Pancreas (tissue), 10 donors: ENCODE results near the gene CACNA1C. TPM values are rescaled to one million over a fixed set of nuclear protein-coding genes. Genes with fewer than 3 reads are reported as not detected.

Experiments used
- ATAC-seq, 4 donors: fragments of 200-7000 bp; cut with Tn5 transposase; one replicate each; pipeline versions ENCODE4 v1.8.0 to v1.9.1; 2020; ENCODE audit warnings: mild to moderate bottlenecking in 4 of 4, moderate library complexity in 4 of 4
- DNase-seq, 6 donors: peaks; one replicate each; pipeline ENCODE4 v3.0.0-alpha.2; 2020
- FAIRE-seq: peaks from 2 replicates; lab custom pipeline; 2012; peaks lifted over from hg19 to GRCh38; lab: Jason Lieb, UNC
- H3K27ac ChIP-seq, 4 donors: fragments of 200-600 bp; sonication (generic); 1 replicate in 3 of 4; 2 replicates in 1 of 4; pipeline versions ENCODE4 v1.5.0 to v1.8.0; 2020
- H3K27me3 ChIP-seq, 4 donors: fragments of 200-600 bp; one replicate each; pipeline ENCODE4 v1.8.0; 2021
- H3K36me3 ChIP-seq, 3 donors: fragments of 200-600 bp; sonication (generic) in 1 of 3; one replicate each; pipeline versions ENCODE4 v1.5.0 to v1.8.0; 2020 to 2021
- H3K4me1 ChIP-seq, 3 donors: fragments of 200-600 bp; one replicate each; pipeline ENCODE4 v1.8.0; 2021
- H3K4me3 ChIP-seq, 4 donors: fragments of 200-600 bp; sonication (generic) in 2 of 4; one replicate each; pipeline versions ENCODE4 v1.5.0 to v1.8.0; 2020 to 2021
- H3K9me3 ChIP-seq, 4 donors: fragments of 200-600 bp; one replicate each; pipeline ENCODE4 v1.8.0; 2021
- WGBS, 2 donors: extraction: QIAGEN DNeasy Blood & Tissue Kit; methylation state at CpG; one replicate each; pipeline ENCODE4 v1.1.7; 2013; 5-methylcytosine and 5-hydroxymethylcytosine counted together
- intact Hi-C, 3 donors: fragments of 100-400 bp; cut with DNase I; formaldehyde crosslinking; loops; one replicate each; pipeline versions ENCODE4 v1.11.1 to v1.14.2; 2022
- polyA plus RNA-seq, 2 donors: library from polyadenylated mRNA; stranded (reverse); fragments of 200-250 nt; gene quantifications; one replicate each; pipeline ENCODE4 v1.2.3, GENCODE V29; 2013
- total RNA-seq, 6 donors: library from RNA; stranded (reverse); fragmentation: NEBNext Ultra II Directional in 4 of 6; extraction: Animal tissue kit (Norgen Biotek cat#: 25700) in 4 of 6; gene quantifications; one replicate each; pipeline versions ENCODE4 v1.2.1 to v1.2.4, GENCODE V29; 2021 to 2023
- TF ChIP-seq, protein P1 (sequence below), 4 donors: fragments of 200-600 bp; sonication (generic) in 3 of 4; IDR thresholded peaks; one replicate each; pipeline versions ENCODE4 v1.5.0 to v1.8.0; 2021; ENCODE audit warnings: antibody characterized with exemption in 4 of 4
- donor health status: healthy with polysubstance abuse.
- donor health status: DM: no; HTN: no; CAD: no; lungs with moderate emphysema.
- donor health status: DM: no; HTN: no; CAD: no.
- donor health status: control.
- donor health status: control.
- donor health status: Bipolar disorder and iron deficiency.
- donor health status: DM: yes; HTN: yes; CAD: no.
- donor health status: DM: no; HTN: no; CAD: no.
- donor health status: DM: no; HTN: no; CAD: no.
- donor health status: DM: yes; HTN: yes; CAD: no.

CACNA1C gene
- total and polyA plus RNA-seq, 8 donors, result 1.2 to 3.8 (median 2.3) TPM

DNA sequence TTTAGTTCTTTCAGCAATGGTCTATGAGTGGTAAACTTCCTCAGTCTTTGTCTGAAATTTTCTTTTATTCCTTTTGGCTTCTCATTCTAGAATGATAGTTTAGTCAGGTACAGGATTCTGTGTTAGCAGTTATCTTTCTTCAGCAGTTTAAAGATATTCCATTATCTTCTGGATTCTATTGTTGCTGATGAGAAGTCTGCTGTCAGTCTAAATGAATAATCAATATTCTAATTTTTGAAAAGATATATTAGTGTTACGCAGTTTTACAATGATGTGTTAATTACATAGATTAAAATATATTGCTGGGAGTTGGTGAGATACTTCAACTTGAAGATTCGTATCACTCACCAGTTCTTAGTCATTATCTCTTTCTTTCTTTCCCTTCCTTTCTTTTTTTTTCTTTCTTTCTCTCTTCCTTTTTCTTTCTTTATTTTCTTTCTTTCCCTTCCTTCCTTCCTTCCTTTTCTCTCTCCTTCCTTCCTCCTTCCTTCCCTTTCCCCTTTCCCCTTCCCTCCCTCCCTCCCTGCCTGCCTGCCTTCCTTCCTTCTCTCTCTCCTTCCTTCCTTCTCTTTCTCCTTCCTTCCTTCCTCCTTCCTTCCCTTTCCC is 17.8 kb downstream of the CACNA1C start:
- WGBS, 2 donors, result 78 to 95% methylated on average over 2 of the region's 2 CpGs
- peaks cover 0 to 6% (median 0%) of the 10 kb centered on the region in 4 donors for H3K27me3 ChIP-seq
- FAIRE-seq, result no peak

DNA sequence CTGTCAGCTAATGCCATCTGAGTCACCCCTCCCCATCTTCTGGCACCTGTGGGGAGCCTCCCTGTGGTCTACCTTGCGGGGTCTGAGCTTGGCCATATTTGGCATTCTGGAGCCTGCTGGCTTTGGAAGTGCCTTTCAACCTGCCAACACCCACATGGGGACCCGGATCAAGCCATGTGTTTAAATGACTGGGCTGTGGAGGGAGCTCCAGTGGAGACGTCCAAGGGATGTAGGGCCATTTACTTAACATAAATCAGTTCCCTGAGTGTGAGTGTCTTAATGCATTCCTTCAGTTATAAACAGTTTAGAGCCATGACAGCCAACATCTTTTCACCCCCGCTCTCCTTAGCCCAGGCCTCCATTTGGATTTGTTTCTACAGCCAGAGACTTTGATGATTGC is 22.0 kb downstream of the CACNA1C start:
- no peaks in the 10 kb centered on the region for H3K9me3 ChIP-seq
- 77 to 80% methylated on average over 4 of the region's 4 CpGs for WGBS, 2 donors
- H3K27ac ChIP-seq, result no peak overlapping the region
- H3K4me3 ChIP-seq, result no peak overlapping the region
- ATAC-seq, result no peak
- intact Hi-C loops, result no loop called here
- TF ChIP-seq, protein P1, sequence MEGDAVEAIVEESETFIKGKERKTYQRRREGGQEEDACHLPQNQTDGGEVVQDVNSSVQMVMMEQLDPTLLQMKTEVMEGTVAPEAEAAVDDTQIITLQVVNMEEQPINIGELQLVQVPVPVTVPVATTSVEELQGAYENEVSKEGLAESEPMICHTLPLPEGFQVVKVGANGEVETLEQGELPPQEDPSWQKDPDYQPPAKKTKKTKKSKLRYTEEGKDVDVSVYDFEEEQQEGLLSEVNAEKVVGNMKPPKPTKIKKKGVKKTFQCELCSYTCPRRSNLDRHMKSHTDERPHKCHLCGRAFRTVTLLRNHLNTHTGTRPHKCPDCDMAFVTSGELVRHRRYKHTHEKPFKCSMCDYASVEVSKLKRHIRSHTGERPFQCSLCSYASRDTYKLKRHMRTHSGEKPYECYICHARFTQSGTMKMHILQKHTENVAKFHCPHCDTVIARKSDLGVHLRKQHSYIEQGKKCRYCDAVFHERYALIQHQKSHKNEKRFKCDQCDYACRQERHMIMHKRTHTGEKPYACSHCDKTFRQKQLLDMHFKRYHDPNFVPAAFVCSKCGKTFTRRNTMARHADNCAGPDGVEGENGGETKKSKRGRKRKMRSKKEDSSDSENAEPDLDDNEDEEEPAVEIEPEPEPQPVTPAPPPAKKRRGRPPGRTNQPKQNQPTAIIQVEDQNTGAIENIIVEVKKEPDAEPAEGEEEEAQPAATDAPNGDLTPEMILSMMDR (IDR thresholded peaks at IDR 0.05), result no peak
- DNase-seq, result no peak
- no peaks in the 10 kb centered on the region for H3K4me1 ChIP-seq
- no peaks in the 10 kb centered on the region for H3K36me3 ChIP-seq
- FAIRE-seq, result no peak
- H3K27me3 ChIP-seq, result peaks cover 0 to 6% (median 0%) of the 10 kb centered on the region in 4 donors

More for the DNA sequence above, 17.8 kb downstream of the CACNA1C start:
- Histone ChIP-seq H3K4me1 (no peaks in the 10 kb centered on the region), H3K9me3 (no peaks in the 10 kb centered on the region), H3K36me3 (no peaks in the 10 kb centered on the region), H3K27ac (no peak overlapping the region), H3K4me3 (no peak overlapping the region)
- intact Hi-C loops, result no loop called here
- TF ChIP-seq, protein P1 (IDR thresholded peaks at IDR 0.05), result no peak
- ATAC-seq, result no peak
- DNase-seq, result no peak

DNA sequence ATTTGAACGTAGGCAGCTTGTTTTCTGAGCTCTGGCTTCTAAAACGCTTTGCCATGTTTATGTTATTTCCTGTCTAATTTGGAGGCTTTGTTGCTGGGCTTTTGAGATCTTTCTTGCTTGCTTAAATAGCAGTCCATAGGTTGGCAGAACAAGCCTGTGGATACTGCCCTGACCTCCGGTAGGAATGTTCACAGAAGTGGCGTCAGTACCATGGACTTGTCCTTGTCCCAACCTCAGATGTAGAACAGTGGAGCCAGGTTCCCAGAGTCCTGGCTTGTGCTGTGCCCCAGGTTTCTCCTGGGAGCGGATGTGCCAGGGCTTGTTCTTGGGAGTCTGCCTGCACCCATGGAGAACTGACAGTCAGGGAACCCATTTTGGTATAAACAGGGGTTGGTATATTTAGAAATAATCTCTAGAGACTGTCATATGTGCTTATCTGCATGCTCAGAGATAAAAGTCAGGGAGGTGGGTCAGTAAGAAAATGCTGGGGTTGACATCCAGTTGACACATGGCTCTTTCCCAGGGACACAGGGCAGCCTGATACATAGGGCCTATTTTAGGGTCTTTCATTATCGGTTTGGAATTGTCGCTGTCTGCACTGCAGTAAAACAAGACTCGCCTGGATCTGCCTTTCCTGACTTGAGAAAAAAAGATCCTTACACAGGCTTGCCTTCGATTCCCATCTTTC is 22.9 kb downstream of the CACNA1C start:
- Histone ChIP-seq H3K27me3 (peaks cover 0 to 6% (median 0%) of the 10 kb centered on the region in 4 donors), H3K4me1 (no peaks in the 10 kb centered on the region), H3K4me3 (no peak overlapping the region), H3K27ac (no peak overlapping the region), H3K36me3 (no peaks in the 10 kb centered on the region), H3K9me3 (no peaks in the 10 kb centered on the region)
- intact Hi-C loops, result no loop called here
- 41 to 44% methylated on average over 9 of the region's 9 CpGs for WGBS, 2 donors
- TF ChIP-seq, protein P1 (IDR thresholded peaks at IDR 0.05), result no peak
- DNase-seq (no peak), FAIRE-seq (no peak), ATAC-seq (no peak)

DNA sequence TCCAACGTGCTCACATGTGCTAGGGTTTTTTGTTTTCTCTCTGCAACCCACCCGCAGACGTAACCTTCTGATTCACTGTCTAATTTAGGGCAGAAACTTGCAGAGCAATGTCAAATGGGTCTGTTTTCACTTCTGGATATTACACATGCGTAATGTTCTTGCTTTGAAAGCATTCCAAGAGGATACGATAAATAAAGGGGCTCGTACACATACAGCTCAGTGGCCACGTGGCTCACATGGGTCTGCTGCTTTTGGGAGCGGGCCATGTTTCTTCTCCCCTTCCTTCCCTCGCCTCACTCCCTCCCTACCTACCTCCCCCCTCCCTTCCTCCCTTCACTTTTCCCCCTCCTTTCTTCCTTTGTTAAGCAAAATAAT is 23.4 kb downstream of the CACNA1C start:
- Histone ChIP-seq H3K27ac (no peak overlapping the region), H3K4me3 (no peak overlapping the region), H3K36me3 (no peaks in the 10 kb centered on the region), H3K27me3 (peaks cover 0 to 6% (median 0%) of the 10 kb centered on the region in 4 donors), H3K9me3 (no peaks in the 10 kb centered on the region), H3K4me1 (no peaks in the 10 kb centered on the region)
- ATAC-seq, result peak in 1 of 4 donors; percentile 24
- no peak for FAIRE-seq
- DNase-seq, result no peak
- intact Hi-C loops, result no loop called here
- TF ChIP-seq, protein P1 (IDR thresholded peaks at IDR 0.05), result no peak
- WGBS, 2 donors, result 68 to 72% methylated on average over 9 of the region's 9 CpGs

DNA sequence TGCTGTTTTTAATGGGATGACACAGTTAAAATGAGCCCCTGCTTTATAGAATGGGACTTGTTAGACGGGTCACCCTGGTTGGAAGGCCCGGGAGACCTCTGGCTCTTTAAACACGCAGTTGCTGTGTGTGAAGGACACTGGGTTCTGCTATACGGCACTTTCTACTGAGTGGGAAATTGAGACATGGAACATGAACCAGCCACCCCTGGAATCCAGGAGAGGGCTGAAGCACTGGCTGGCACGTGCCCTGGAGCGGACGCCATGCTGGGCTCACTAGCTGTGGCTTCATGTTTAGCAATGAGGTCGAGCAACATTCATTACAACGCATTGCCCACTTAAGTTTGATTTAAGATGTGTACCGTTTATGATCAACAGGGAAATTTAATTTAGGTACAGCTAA is 23.9 kb downstream of the CACNA1C start:
- DNase-seq (no peak), ATAC-seq (no peak), FAIRE-seq (no peak)
- TF ChIP-seq, protein P1 (IDR thresholded peaks at IDR 0.05), result no peak
- H3K27ac ChIP-seq, result no peak overlapping the region
- no peaks in the 10 kb centered on the region for H3K36me3 ChIP-seq
- H3K9me3 ChIP-seq, result no peaks in the 10 kb centered on the region
- no peaks in the 10 kb centered on the region for H3K4me1 ChIP-seq
- no peak overlapping the region for H3K4me3 ChIP-seq
- intact Hi-C loops, result no loop called here
- WGBS, 2 donors, result 79 to 82% methylated on average over 10 of the region's 10 CpGs
- peaks cover 0 to 6% (median 0%) of the 10 kb centered on the region in 4 donors for H3K27me3 ChIP-seq
